Measurements from ENCODE around the gene VSIR.

The VSIR gene

GRCh38 chr10:71806704-71807556 is 33.6 kb upstream of the VSIR start:
- DNase-seq (ENCODE audit: low spot score), result no peak

- DNase-seq (ENCODE audit: low spot score), result no peak
Measured at GRCh38 chr10:71805776-71806703, 32.7 kb upstream of the VSIR start.

- DNase-seq (ENCODE audit: low spot score), result no peak
Measured at GRCh38 chr10:71804077-71804476, 30.8 kb upstream of the VSIR start.

DNA sequence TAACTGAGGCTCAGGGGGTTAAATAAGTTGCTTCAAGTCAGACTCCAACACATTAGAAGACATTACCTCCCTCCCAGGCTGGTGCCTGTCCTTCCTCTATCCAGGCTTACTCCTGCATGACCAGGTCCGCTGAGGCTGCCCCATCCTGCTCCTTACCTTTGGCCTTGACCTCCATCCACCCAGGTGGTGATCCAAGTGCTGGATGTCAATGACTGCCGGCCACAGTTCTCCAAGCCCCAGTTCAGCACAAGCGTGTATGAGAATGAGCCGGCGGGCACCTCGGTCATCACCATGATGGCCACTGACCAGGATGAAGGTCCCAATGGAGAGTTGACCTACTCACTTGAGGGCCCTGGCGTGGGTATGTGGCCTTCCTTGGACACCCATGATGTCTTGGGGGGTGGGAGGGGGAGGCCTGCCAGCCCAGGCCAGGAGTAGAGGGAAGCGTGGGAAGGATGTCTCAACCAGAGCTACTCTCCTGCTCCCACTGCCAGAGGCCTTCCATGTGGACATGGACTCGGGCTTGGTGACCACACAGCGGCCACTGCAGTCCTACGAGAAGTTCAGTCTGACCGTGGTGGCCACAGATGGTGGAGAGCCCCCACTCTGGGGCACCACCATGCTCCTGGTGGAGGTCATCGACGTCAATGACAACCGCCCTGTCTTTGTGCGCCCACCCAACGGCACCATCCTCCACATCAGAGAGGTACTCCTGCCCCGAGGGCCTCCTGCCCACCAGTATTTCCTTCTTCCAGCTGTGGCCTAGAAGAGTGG is 29.6 kb upstream of the VSIR start:
- no peak for DNase-seq (ENCODE audit: low spot score)

DNA sequence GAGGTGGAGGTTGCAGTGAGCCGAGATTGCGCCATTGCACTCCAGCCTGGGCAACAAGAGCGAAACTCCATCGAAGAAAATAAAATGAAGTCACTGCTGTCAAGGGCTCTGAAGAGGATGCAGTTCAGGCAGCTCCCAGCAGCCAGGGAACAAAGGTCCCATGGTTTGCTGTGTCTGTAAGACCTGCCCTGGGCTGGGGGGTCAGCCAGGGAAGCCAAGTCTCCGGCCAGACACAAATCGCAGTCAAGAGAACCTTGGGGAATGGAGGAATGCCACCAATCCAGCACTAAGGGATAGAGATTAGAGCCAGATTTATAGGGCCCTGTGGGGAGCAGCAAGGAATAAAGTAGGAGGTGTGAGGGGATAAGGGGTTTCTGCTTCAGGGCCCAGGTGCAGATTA is 28.9 kb upstream of the VSIR start:
- no peak for DNase-seq (ENCODE audit: low spot score)

DNA sequence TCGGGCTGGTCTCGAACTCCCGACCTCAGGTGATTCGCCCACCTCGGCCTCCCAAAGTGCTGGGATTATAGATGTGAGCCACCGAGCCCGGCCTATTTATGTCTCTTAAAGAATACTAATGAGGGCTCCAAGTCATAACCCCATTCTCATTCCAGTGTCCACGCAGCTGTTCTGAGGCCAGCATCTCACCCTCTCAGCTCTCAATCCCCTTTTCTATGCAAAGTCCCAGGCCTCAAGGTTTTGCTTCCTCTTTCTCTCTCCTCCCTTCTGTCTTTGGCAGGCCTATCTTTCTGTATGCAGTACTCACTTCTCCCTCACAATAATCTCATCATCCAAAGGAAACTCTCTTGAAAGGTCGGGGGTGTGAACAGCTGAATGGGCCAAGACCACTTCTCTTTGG is 28.0 kb upstream of the VSIR start:
- DNase-seq (ENCODE audit: low spot score), result no peak

DNA sequence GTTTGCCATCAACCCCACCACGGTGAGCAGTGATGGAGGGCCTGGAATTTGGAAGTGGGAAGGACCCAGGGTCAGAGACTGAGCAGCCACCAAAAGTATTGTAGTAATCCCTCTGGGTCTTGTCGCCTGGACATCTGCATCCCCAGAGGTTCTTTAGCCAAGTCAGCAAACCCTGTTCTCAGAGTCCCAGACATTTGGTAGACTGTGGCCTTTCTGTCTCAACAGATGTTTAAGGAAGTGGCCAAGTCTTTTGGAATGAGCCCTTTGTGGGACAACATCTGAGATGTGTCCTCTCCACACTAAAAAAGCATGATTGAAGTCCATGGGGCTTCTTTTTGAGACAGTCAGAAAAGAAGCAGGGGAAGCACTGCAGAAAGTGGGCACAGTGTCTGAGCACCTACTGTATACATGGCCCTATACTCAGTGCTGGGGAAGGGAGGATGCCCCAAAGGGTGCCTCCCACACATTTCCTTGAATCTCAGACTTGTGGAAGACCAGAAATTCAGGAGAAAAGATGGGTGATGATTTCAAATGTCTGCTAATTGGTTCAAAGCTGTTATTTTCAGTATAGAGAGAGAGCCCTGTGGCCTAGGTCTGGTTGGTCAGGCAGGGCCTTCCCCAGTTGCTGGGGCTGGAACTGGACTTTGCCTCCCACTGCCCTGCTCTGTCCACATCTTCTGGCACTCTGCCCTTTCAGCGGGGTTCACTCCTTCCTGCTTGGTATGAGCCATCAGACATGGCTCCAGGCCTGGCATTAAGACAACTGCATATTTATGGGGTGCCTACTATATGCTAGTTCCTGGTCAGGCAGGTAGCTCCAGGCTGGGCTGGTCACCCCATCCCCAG is 26.5 kb upstream of the VSIR start:
- no peak for DNase-seq (ENCODE audit: low spot score)

- no peak for DNase-seq (ENCODE audit: low spot score)
Measured at GRCh38 chr10:71799112-71799511, 25.8 kb upstream of the VSIR start.

GRCh38 chr10:71798308-71798624 is 24.9 kb upstream of the VSIR start:
- no peak for DNase-seq (ENCODE audit: low spot score)

- DNase-seq (ENCODE audit: low spot score), result no peak
Measured at GRCh38 chr10:71797533-71798307, 24.4 kb upstream of the VSIR start.

DNA sequence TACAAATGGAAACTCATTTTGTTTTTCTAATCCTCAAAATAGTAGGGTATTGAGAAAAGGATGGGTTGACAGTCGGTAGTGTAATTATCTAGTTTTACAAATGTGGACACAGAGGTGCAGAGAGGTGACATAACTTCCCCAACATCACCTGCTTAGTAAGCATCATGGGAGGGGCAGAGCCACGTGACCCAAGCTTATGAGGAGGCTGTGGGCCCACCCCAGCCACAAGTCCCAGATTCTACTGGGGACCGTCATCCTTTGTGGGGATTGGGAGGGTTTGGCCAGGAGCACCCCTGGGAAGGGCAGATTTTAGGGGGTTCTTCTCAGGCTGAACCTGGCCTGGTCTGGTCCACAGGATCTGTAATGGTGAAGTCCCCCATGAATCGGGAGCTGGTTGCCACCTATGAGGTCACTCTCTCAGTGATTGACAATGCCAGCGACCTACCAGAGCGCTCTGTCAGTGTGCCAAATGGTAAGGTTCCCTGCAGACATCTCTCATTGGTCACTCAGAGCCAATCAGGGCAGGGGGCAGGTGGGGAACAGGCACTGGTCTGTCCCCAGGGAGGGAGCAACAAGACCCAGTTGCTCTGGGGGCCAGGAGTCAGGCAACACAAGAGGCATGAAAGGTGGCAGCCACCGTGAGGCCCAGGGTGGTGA is 23.6 kb upstream of the VSIR start:
- no peak for DNase-seq (ENCODE audit: low spot score)

- DNase-seq (ENCODE audit: low spot score), result no peak
Measured at GRCh38 chr10:71795248-71795647, 21.9 kb upstream of the VSIR start.

DNA sequence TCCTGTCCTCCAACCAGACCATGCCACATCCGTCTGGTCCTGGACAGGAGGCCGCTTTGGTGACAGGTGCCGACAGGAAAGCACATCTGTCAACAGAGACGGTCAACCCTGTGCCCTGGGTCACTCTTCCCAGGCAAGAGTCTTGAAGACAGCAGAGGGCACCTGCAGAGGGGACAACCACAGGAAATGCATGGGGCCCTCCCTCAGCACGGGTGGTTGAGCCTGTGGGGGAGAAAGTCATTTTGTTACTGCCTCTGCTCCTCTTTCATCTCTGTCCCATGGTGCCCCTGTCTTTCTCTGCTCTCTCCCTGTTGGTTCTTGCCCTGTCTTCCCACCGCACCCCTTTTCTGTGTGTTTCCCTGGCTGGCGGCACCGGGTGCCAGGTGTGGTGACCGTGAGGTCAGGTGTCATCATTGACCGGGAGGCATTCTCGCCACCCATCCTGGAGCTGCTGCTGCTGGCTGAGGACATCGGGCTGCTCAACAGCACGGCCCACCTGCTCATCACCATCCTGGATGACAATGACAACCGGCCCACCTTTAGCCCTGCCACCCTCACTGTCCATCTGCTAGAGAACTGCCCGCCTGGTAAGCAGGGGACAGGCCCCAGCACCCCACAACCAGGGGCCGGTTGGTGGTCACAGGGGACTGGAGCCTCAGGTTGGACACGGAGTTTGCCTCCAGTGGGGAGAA is 17.6 kb upstream of the VSIR start:
- no peak for DNase-seq (ENCODE audit: low spot score)

DNA sequence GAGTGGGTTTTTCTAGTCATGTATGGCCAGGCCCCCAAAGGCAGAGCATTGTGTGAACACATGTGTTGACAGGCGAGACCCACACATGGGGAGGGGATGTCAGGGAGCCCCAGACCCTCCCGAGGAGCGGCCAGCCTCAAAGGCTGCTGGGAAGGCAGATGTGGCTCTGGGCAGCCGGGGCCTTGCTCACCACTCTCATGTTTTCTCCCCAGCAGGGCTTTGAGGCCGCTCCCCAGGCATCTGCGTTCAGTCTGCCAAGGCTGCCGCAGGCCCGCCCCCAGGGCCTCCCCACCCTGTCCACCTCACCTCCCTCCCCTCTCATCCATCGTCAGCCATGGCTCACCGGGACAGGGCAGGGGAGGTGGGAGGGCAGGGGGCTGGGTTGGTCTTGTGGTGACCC is 16.6 kb upstream of the VSIR start:
- DNase-seq (ENCODE audit: low spot score), result no peak

DNA sequence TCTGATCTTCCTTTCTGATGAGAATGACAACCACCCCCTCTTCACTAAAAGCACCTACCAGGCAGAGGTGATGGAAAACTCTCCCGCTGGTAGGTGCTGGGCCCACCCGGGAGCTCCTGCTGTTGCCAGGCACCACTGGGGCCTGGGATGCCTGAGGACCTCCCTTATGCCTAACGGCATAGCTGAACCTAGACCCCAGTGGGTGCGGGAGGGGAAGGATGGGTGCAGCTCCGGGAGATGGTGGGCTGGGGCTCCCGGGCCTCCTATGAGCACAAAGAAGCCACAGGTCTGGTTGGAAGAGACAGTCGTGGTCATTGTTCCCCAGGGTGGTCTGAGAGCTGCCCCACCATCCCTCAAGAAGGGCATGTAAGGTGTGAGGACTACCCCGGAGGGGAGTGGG is 15.6 kb upstream of the VSIR start:
- no peak for DNase-seq (ENCODE audit: low spot score)

DNA sequence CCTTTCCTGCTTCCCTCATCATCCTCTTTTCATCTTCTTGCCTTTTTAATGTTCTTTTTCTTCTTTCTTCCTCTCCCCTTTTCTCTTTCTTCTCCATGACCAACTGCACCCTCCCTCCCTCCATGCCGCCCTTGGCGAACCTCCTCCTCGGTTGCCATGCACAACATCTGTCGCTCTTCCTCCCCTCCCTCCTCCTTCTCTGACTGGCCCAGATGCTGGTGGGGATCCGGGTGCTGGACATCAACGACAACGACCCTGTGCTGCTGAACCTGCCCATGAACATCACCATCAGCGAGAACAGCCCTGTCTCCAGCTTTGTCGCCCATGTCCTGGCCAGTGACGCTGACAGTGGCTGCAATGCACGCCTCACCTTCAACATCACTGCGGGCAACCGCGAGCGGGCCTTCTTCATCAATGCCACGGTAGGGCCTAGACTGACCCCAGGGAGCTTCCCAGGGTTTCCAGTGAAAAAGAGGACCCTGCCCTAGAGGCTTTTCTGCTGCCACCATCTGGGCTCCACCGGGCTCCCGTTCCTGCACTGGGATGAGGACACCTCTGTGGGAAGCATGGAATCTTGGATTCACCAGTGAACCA is 11.5 kb upstream of the VSIR start:
- DNase-seq (ENCODE audit: low spot score), result no peak

DNA sequence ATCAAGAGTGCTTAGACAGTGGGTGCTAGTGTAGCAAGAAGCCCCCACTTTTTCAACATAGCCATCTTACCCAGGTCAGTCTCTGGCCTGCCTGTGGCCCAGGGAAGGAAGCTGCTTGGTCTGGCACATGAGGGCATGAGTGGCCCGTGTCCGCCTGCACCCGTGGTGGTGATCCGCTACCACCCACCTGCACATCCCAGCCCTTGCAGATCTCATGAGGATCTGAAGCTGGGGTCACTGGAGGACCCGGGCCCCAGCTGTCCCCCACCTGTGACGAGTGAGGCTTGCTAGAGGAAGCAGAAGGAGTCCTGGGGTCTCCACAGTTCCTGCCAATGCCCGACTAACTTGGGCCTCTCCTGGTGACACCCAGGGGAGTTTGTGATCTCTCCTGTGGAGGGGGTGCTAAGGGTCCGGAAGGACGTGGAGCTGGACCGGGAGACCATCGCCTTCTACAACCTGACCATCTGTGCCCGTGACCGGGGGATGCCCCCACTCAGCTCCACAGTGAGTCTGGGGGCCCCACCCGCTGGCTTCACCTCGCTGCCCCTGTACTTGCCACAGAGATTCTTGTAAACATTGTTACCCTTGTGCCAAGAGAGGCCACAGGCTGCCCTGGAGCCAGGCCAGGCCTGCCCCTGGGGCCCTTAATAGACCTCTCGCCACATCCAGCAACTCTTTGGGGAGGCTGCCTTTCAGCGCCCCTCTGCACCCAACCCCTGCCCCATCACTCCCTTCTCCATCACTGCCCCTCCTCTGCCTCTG is 10.8 kb upstream of the VSIR start:
- no peak for DNase-seq (ENCODE audit: low spot score)

DNA sequence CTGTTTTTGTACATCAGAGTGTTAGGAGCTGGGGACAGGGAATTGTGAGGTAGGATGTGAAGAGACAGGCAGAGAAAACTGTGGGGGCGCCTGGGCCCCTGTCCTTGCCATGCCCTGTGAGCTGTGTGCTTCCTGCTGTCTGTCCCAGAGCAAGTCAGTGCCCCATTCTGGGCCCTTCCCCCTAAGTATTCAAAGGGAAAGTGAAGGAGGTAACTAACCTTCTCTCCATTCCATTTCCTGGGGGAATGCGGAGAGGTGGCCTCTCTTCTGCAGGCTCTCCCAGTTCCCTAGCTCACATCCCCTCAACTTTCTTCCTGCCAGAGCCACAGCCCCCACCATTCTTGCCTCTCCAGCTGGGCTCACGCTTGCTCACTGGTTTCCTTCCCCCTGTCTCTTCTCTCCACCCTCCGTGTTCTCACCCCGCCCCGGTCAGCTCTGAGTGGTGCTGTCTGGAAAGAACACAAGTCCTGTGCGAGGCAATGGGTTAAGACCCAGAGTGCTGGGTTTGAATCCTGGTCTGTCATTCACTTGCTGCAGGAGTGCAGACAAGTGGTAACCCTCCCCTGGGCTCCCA is 9.7 kb upstream of the VSIR start:
- no peak for DNase-seq (ENCODE audit: low spot score)

Measured in activated CD4-positive, alpha-beta T cell treated with anti-CD3 and anti-CD28 coated beads, Interleukin-2, Interleukin-4, amounts not matched to agents 100 ng/mL and 50 ng/mL, durations not matched to agents 16 hours and 8 hours (primary cell).